A549 (cell line): ENCODE measurements around the gene TRIM47. TPM values are rescaled to one million over a fixed set of nuclear protein-coding genes. Genes with fewer than 3 reads are reported as not detected.
"Not testable (repeated sequence)": the region's sequence is repeated elsewhere in the genome, so short reads cannot be mapped to it uniquely, and the experiment has no call there.

ENCODE experiments used
- ATAC-seq, 2 experiments: fragments of 200-7000 bp in 1 of 2; fragments of >200 bp in 1 of 2; cut with Nextera tagmentation in 1 of 2; cut with Tn5 transposase in 1 of 2; 3 replicates each; pipeline versions ENCODE4 v1.8.0 to v1.9.1; 2018 to 2020; ENCODE audit warnings: mild to moderate bottlenecking in 1 of 2, moderate library complexity in 1 of 2
- CTCF ChIA-PET: fragments of 300-600 bp; sonication (Branson Sonifier 250); formaldehyde crosslinking; extraction: SDS; loops from one replicate; lab custom pipeline; 2021; ENCODE audit warnings: antibody characterized with exemption, inconsistent platforms; lab: Yijun Ruan, JAX
- POLR2A ChIA-PET: fragments of 350-600 bp; formaldehyde crosslinking; extraction: SDS; loops from one replicate; lab custom pipeline; 2021; ENCODE audit warnings: antibody characterized with exemption, inconsistent platforms; lab: Yijun Ruan, JAX
- DNase-seq, 2 experiments: peaks; one replicate each; pipeline versions ENCODE4 v3.0.0 to v3.0.0-alpha.2; 2011 to 2016; ENCODE audit warnings: low read depth in 1 of 2, low spot score in 1 of 2
- FAIRE-seq: peaks from 2 replicates; lab custom pipeline; 2011; peaks lifted over from hg19 to GRCh38; lab: Jason Lieb, UNC
- H3K27ac ChIP-seq, 2 experiments: fragments of >200 bp; sonication (Bioruptor Twin); formaldehyde crosslinking; 3 replicates each; pipeline ENCODE4 v1.5.1; 2016 to 2017
- H3K4me1 ChIP-seq: fragments of >200 bp; sonication (Bioruptor Twin); formaldehyde crosslinking; 3 replicates; pipeline ENCODE4 v1.6.1; 2016
- H3K4me2 ChIP-seq: fragments of >200 bp; sonication (Bioruptor Twin); formaldehyde crosslinking; 3 replicates; pipeline ENCODE4 v1.6.1; 2016
- H3K4me3 ChIP-seq: fragments of >200 bp; sonication (Bioruptor Twin); formaldehyde crosslinking; 3 replicates; pipeline ENCODE4 v1.5.1; 2016
- H3K9me3 ChIP-seq: fragments of >200 bp; sonication (Bioruptor Twin); formaldehyde crosslinking; 3 replicates; pipeline ENCODE4 v1.6.1; 2016
- CEBPB ChIP-seq, 2 experiments: fragments of >200 bp in 1 of 2; sonication (Bioruptor Twin) in 1 of 2; formaldehyde crosslinking in 1 of 2; IDR thresholded peaks; 2 replicates each; pipeline ENCODE4 v1.6.1; 2012 to 2016
- CHD4 ChIP-seq: fragments of 200-600 bp; sonication (generic); IDR thresholded peaks from 2 replicates; pipeline ENCODE4 v1.6.1; 2016; ENCODE audit warnings: antibody characterized with exemption, mild to moderate bottlenecking, borderline replicate concordance
- EHMT2 ChIP-seq: fragments of 200-600 bp; sonication (generic); IDR thresholded peaks from 2 replicates; pipeline ENCODE4 v1.6.1; 2016; ENCODE audit warnings: antibody characterized with exemption, low read depth, mild to moderate bottlenecking, moderate library complexity
- EP300 ChIP-seq, 2 experiments: fragments of >200 bp; sonication (Bioruptor Twin); formaldehyde crosslinking; IDR thresholded peaks; 2 replicates in 1 of 2; 3 replicates in 1 of 2; pipeline ENCODE4 v1.6.1; 2016 to 2017
- ESRRA ChIP-seq: fragments of 150-350 bp; IDR thresholded peaks from 2 replicates; pipeline ENCODE4 v1.6.1; 2014; ENCODE audit warnings: mild to moderate bottlenecking, low read length, borderline replicate concordance
- HMGXB4 ChIP-seq: fragments of 250-450 bp; sonication (Bioruptor Pico); IDR thresholded peaks from 2 replicates; pipeline ENCODE4 v1.5.0; 2021; ENCODE audit warnings: mild to moderate bottlenecking, moderate library complexity, borderline replicate concordance
- HOXB13 ChIP-seq: fragments of 250-450 bp; sonication (Bioruptor Pico); IDR thresholded peaks from 2 replicates; pipeline ENCODE4 v1.5.0; 2020; ENCODE audit warnings: low read depth, mild to moderate bottlenecking, moderate library complexity
- JUN ChIP-seq, 2 experiments: fragments of >200 bp; sonication (Bioruptor Twin); formaldehyde crosslinking; IDR thresholded peaks; 2 replicates in 1 of 2; 3 replicates in 1 of 2; pipeline ENCODE4 v1.6.1; 2016 to 2017
- JUNB ChIP-seq: fragments of >200 bp; sonication (Bioruptor Twin); formaldehyde crosslinking; IDR thresholded peaks from 2 replicates; pipeline ENCODE4 v1.6.1; 2016
- MAFK ChIP-seq: fragments of 450-650 bp; IDR thresholded peaks from 2 replicates; pipeline ENCODE4 v1.6.1; 2014; ENCODE audit not compliant: partially characterized antibody
- MYC ChIP-seq: IDR thresholded peaks from 2 replicates; pipeline ENCODE4 v1.6.1; 2012; ENCODE audit warnings: mild to moderate bottlenecking, inconsistent platforms, low read length, improper control_type of control experiment, borderline replicate concordance
- PHF8 ChIP-seq: fragments of 200-600 bp; sonication (generic); IDR thresholded peaks from 2 replicates; pipeline ENCODE4 v1.6.1; 2016; ENCODE audit warnings: low read depth, mild to moderate bottlenecking, antibody characterized with exemption, moderate library complexity, borderline replicate concordance
- RAD21 ChIP-seq, 2 experiments: fragments of >200 bp in 1 of 2; sonication (Bioruptor Twin) in 1 of 2; formaldehyde crosslinking in 1 of 2; IDR thresholded peaks in 1 of 2; conservative IDR thresholded peaks in 1 of 2; 2 replicates in 1 of 2; 3 replicates in 1 of 2; pipeline ENCODE4 v1.6.1; 2012 to 2018; ENCODE audit warnings: inconsistent platforms in 1 of 2
- SREBF2 ChIP-seq: fragments of 450-650 bp; IDR thresholded peaks from 2 replicates; pipeline ENCODE4 v1.6.1; 2014; ENCODE audit warnings: mild to moderate bottlenecking, moderate library complexity
- TP53 ChIP-seq: fragments of 250-450 bp; sonication (Bioruptor Pico); IDR thresholded peaks from 2 replicates; pipeline ENCODE4 v1.5.0; 2021; ENCODE audit warnings: mild to moderate bottlenecking, moderate library complexity
- USF2 ChIP-seq: fragments of 450-650 bp; IDR thresholded peaks from 2 replicates; pipeline ENCODE4 v1.6.1; 2014; ENCODE audit warnings: antibody characterized with exemption
- ZC3H11A ChIP-seq: fragments of 450-650 bp; IDR thresholded peaks from 2 replicates; pipeline ENCODE4 v1.6.1; 2014; ENCODE audit warnings: antibody characterized with exemption, mild to moderate bottlenecking
- ZFP36 ChIP-seq: fragments of 450-650 bp; IDR thresholded peaks from 2 replicates; pipeline ENCODE4 v1.6.1; 2014; ENCODE audit warnings: borderline replicate concordance; ENCODE audit not compliant: partially characterized antibody
- WGBS: methylation state at CpG from one replicate; pipeline ENCODE4 v1.1.6; 2017; ENCODE audit errors: missing lambda C conversion rate; 5-methylcytosine and 5-hydroxymethylcytosine counted together
- polyA plus RNA-seq, 4 experiments: library from polyadenylated mRNA; depleted of rRNA in 3 of 4; stranded (reverse); fragments of >200 nt; fragmentation: RNase III in 1 of 4; extraction: RNeasy Plus Mini Kit Qiagen cat#74134 plus additional on column Dnase treatment in 1 of 4; gene quantifications; 2 replicates in 3 of 4; 3 replicates in 1 of 4; pipeline ENCODE4 v1.2.3, GENCODE V29; 2011 to 2017
- TF ChIP-seq, protein P1 (sequence below): fragments of >200 bp; sonication (Bioruptor Twin); formaldehyde crosslinking; IDR thresholded peaks from 2 replicates; pipeline ENCODE4 v1.6.1; 2016
- TF ChIP-seq, protein P2 (sequence below): IDR thresholded peaks from 2 replicates; pipeline ENCODE4 v1.6.1; 2012; ENCODE audit warnings: low read depth, borderline replicate concordance

TRIM47 gene
- polyA plus RNA-seq, 2 of the 4 experiments (the other 2 are of a cell fraction), result 19.6 to 46.6 TPM

- no peak for FAIRE-seq
- ChIA-PET POLR2A (interaction anchor here (1.5 kb wide), 1 partner anchor 82 kb away, joined by 6 read pairs; no protein-coding TSS in a partner anchor), CTCF (interaction anchor here (0.6 to 12.8 kb wide), 28 partner anchors 9 to 152 kb away, joined by 3 to 330 read pairs (median 4); partner anchors contain the start of genes MRPL38, TRIM47 and TRIM65)
- WGBS, result 79% methylated on average over 9 of the region's 9 CpGs
- DNase-seq, result no peak
- no peaks in the 10 kb centered on the region for H3K4me1 ChIP-seq
- H3K27ac ChIP-seq, result no peak overlapping the region
- H3K4me2 ChIP-seq, result no peak overlapping the region
- no peak for TF ChIP-seq USF2
- H3K9me3 ChIP-seq, result no peaks in the 10 kb centered on the region
- 0 out of 6 replicates have a peak, but pooled peaks of 1 of the 2 experiments have one; percentile 7 for ATAC-seq
- H3K4me3 ChIP-seq, result no peak overlapping the region
These were observed 16.5 kb downstream of the TRIM47 start for GRCh38 chr17:75861927-75862317.

DNA sequence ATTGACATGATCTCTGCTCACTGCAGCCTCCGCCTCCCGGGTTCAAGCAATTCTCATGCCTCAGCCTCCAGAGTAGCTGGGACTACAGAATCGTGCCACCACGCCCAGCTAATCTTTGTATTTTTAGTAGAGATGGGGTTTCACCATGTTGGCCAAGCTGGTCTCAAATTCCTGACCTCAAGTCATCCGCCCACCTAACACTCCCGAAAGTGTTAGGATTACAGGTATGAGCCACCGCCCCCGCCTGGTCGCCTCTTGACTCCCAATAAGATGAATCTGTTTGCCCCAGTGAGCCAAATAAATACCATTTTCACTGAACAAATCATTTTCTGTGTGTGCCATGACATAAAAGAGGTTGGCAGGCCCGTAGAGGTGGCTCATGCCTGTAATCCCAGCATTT lies 19.0 kb downstream of the TRIM47 start:
- H3K4me2 ChIP-seq, H3K4me1 ChIP-seq, ATAC-seq, FAIRE-seq, H3K9me3 ChIP-seq, H3K4me3 ChIP-seq, DNase-seq, H3K27ac ChIP-seq: not testable (repeated sequence)
- ChIA-PET POLR2A (interaction anchor here (1.2 to 1.6 kb wide), 2 partner anchors 18 to 79 kb away, joined by 3 read pairs; no protein-coding TSS in a partner anchor), CTCF (interaction anchor here (0.6 to 37.0 kb wide), 8 partner anchors 10 to 259 kb away, joined by 3 to 691 read pairs (median 9); partner anchors contain the start of genes TRIM47, TRIM65 and UNC13D)
- WGBS, result 85% methylated on average over 10 of the region's 10 CpGs

GRCh38 chr17:75856062-75856756 lies 22.2 kb downstream of the TRIM47 start:
- no peak for FAIRE-seq
- H3K4me2 ChIP-seq, result peak overlapping the region; percentile 90
- 0 out of 2 replicates have a peak, but pooled peaks have one; percentile 17 for TF ChIP-seq CHD4
- no peak for TF ChIP-seq CEBPB (IDR thresholded peaks at IDR 0.05)
- TF ChIP-seq RAD21 (conservative IDR thresholded peaks at IDR 0.05 in 1 of 2, IDR thresholded peaks at IDR 0.05 in 1 of 2), result peak; percentile 32 to 65; a peak in 3 of 5 replicates
- TF ChIP-seq MYC, result peak; percentile 54; the same call in 1 of the 2 replicates
- TF ChIP-seq HMGXB4 (CRISPR knock-in tag), result no peak; the same call in 1 of the 2 replicates
- POLR2A ChIA-PET, result interaction anchor here (0.6 to 2.8 kb wide), 18 partner anchors 9 to 844 kb away, joined by 3 to 68 read pairs (median 4); partner anchors contain the start of genes GALK1, MRPL38, MRPL58 and TRIM47
- peak; percentile 56 to 67 for DNase-seq
- 6% methylated on average over 22 of the region's 24 CpGs for WGBS
- peak overlapping the region; percentile 71 to 91 for H3K27ac ChIP-seq
- no peaks in the 10 kb centered on the region for H3K9me3 ChIP-seq
- peak overlapping the region; percentile 58 for H3K4me3 ChIP-seq
- CTCF ChIA-PET, result interaction anchor here (0.6 to 37.0 kb wide), 18 partner anchors 11 to 146 kb away, joined by 3 to 691 read pairs (median 6); partner anchors contain the start of genes GALK1, TRIM47, TRIM65 and UNC13D
- peaks cover 19% of the 10 kb centered on the region for H3K4me1 ChIP-seq
- peak; percentile 26 to 63 for ATAC-seq

DNA sequence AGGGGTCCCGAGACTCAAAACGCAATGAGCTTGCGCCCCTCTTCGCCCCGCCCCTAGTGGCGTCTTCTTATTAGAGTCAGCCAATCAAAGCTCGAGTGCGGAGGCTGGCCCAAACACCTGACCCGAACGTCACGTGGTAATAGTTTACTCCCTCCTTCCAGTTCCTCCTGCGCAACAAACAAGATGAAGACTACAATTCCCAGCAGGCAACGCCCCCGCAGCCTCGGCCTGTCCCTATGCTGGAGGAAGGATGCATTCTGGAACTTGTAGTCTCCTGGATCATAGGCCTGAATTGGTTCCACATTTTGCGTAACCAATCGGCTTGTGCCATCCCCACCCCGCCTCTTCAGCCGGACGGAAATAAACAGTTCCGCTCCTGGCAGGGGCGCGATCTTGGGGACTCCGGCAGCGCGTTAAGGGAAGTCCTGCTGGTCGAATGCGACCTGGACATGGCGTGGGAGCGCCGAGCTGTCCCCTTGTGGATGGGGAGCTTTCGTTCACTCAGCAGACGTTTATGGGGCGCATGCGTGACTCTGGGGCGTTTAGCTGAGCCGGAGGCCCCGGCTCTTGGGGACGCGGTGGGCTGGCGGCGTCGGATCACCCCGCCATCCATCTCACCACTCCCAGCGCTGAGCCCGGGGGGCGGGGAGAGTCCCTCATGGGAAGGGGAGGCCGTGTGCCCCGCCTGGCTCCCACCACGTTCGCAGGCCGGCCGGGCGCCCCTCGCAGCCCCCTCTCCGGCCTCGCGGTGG lies 22.9 kb downstream of the TRIM47 start, which contains the start of gene WBP2:
Gene WBP2, minus strand, starts transcription at position 26 of the 752 bp plus-strand sequence. CDS start 38 bp downstream, outside the sequence.
- WGBS, result under 1% methylated on average over 51 of the region's 58 CpGs
- TF ChIP-seq ESRRA, result no peak
- TF ChIP-seq HOXB13, result no peak
- TF ChIP-seq EP300 (IDR thresholded peaks at IDR 0.05), result no peak
- TF ChIP-seq ZC3H11A, result no peak
- TF ChIP-seq, protein P1, sequence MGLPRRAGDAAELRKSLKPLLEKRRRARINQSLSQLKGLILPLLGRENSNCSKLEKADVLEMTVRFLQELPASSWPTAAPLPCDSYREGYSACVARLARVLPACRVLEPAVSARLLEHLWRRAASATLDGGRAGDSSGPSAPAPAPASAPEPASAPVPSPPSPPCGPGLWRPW, result no peak
- TF ChIP-seq ZFP36, result no peak
- TF ChIP-seq SREBF2, result no peak; the same call in 1 of the 2 replicates
- TF ChIP-seq PHF8, result peak; percentile 85
- no peak for TF ChIP-seq TP53 (CRISPR knock-in tag)
- TF ChIP-seq, protein P2, sequence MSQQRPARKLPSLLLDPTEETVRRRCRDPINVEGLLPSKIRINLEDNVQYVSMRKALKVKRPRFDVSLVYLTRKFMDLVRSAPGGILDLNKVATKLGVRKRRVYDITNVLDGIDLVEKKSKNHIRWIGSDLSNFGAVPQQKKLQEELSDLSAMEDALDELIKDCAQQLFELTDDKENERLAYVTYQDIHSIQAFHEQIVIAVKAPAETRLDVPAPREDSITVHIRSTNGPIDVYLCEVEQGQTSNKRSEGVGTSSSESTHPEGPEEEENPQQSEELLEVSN, result no peak
- peak in 1 of 2 experiments; percentile 74; a peak in 3 of 5 replicates for TF ChIP-seq JUN (IDR thresholded peaks at IDR 0.05)
- no peak for TF ChIP-seq EHMT2
- no peak for TF ChIP-seq MAFK
- TF ChIP-seq JUNB, result no peak

More for the DNA sequence above, 22.9 kb downstream of the TRIM47 start, which contains the start of gene WBP2:
- H3K27ac ChIP-seq, result peak within 1 kb of the TSS; percentile 83 to 91
- peak; percentile 90 to 95 for ATAC-seq
- H3K4me1 ChIP-seq, result peaks cover 19% of the 10 kb centered on the region
- ChIA-PET POLR2A (interaction anchor here (0.6 to 2.8 kb wide), 27 partner anchors 9 to 1111 kb away, joined by 3 to 68 read pairs (median 4); partner anchors contain the start of genes EXOC7, GALK1, MRPL58 and TRIM47), CTCF (interaction anchor here (0.6 to 37.0 kb wide), 21 partner anchors 10 to 409 kb away, joined by 3 to 691 read pairs (median 5); partner anchors contain the start of genes GALK1, TRIM47, TRIM65 and UNC13D)
- H3K9me3 ChIP-seq, result no peaks in the 10 kb centered on the region
- DNase-seq, result peak; percentile 100
- FAIRE-seq, result peak; percentile 96
- H3K4me2 ChIP-seq, result peak within 1 kb of the TSS; percentile 91
- H3K4me3 ChIP-seq, result peak within 1 kb of the TSS; percentile 58
